PC-9 (cell line): ENCODE data around the gene C20orf204. TPM values are rescaled to one million over a fixed set of nuclear protein-coding genes. Genes with fewer than 3 reads are reported as not detected.

Experiments
- BruUV-seq: library from RNA; stranded (reverse); fragments of 400-500 nt; replicated peaks from 2 replicates; lab custom pipeline; 2021; lab: Mats Ljungman, UMichigan
- CTCF ChIA-PET: fragments of 300-600 bp; sonication (Branson Sonifier 250); formaldehyde crosslinking; loops from one replicate; lab custom pipeline; 2022; ENCODE audit warnings: antibody characterized with exemption; lab: Charles Lee
- POLR2A ChIA-PET: fragments of 300-600 bp; sonication (Branson Sonifier 250); formaldehyde crosslinking; loops from one replicate; lab custom pipeline; 2022; ENCODE audit warnings: antibody characterized with exemption; ENCODE audit not compliant: unreplicated experiment; lab: Charles Lee
- DNase-seq, 2 experiments: peaks; one replicate each; pipeline versions ENCODE4 v3.0.0 to v3.0.0-alpha.2; 2015 to 2022; ENCODE audit warnings: mixed read lengths in 1 of 2
- H2AFZ ChIP-seq: fragments of 200-600 bp; sonication (generic); 2 replicates; pipeline ENCODE4 v1.8.1; 2017; ENCODE audit warnings: antibody characterized with exemption
- H3F3A ChIP-seq: fragments of 200-600 bp; sonication (generic); 2 replicates; pipeline ENCODE4 v1.8.1; 2017; ENCODE audit warnings: antibody characterized with exemption, mild to moderate bottlenecking, low read depth; ENCODE audit not compliant: insufficient read depth
- H3K27ac ChIP-seq: fragments of 200-600 bp; sonication (generic); 2 replicates; pipeline ENCODE4 v1.6.1; 2016; ENCODE audit warnings: mixed run types
- H3K27me3 ChIP-seq: fragments of 200-600 bp; sonication (generic); 2 replicates; pipeline ENCODE4 v1.6.1; 2016; ENCODE audit warnings: low read depth, mixed run types; ENCODE audit not compliant: insufficient read depth
- H3K36me3 ChIP-seq: fragments of 200-600 bp; sonication (generic); 2 replicates; pipeline ENCODE4 v1.6.1; 2016; ENCODE audit warnings: low read depth, mixed run types
- H3K4me1 ChIP-seq: fragments of 200-600 bp; sonication (generic); replicated peaks from 2 replicates; pipeline ENCODE4 v1.6.1; 2016; ENCODE audit warnings: mixed run types; ENCODE audit not compliant: insufficient read depth
- H3K4me2 ChIP-seq: fragments of 200-600 bp; sonication (generic); 2 replicates; pipeline ENCODE4 v1.6.1; 2017; ENCODE audit warnings: mixed run types
- H3K4me3 ChIP-seq: fragments of 200-600 bp; sonication (generic); 2 replicates; pipeline ENCODE4 v1.6.1; 2016; ENCODE audit warnings: mixed run types
- H3K79me2 ChIP-seq: fragments of 200-600 bp; sonication (generic); 2 replicates; pipeline ENCODE4 v1.6.1; 2017; ENCODE audit warnings: low read depth, mixed run types
- H3K9me2 ChIP-seq: fragments of 200-600 bp; sonication (generic); 2 replicates; pipeline ENCODE4 v1.8.1; 2017; ENCODE audit warnings: mild to moderate bottlenecking; ENCODE audit not compliant: insufficient read depth
- H3K9me3 ChIP-seq: fragments of 200-600 bp; sonication (generic); 2 replicates; pipeline ENCODE4 v1.8.1; 2016; ENCODE audit warnings: low read depth; ENCODE audit not compliant: insufficient read depth
- H4K20me1 ChIP-seq: fragments of 200-600 bp; sonication (generic); 2 replicates; pipeline ENCODE4 v1.8.1; 2017; ENCODE audit not compliant: insufficient read depth
- EZH2 ChIP-seq: fragments of 200-600 bp; sonication (generic); IDR thresholded peaks from 2 replicates; pipeline ENCODE4 v1.8.0; 2017; ENCODE audit warnings: antibody characterized with exemption, low read depth
- intact Hi-C: fragments of 100-400 bp; cut with micrococcal nuclease; formaldehyde crosslinking; loops from one replicate; pipeline ENCODE4 v1.10.0; 2022; ENCODE audit not compliant: unreplicated experiment
- total RNA-seq: library from RNA; stranded (reverse); gene quantifications from 2 replicates; pipeline ENCODE4 v1.2.3, GENCODE V29; 2021
- TF ChIP-seq, protein P1 (sequence below): fragments of 200-600 bp; sonication (generic); conservative IDR thresholded peaks from 2 replicates; pipeline ENCODE4 v1.6.1; 2017; ENCODE audit warnings: mixed run types, antibody characterized with exemption, mild to moderate bottlenecking, moderate library complexity

Gene C20orf204
- total RNA-seq, 1 experiment from 2014 or later: 3.8 TPM

- no peak overlapping the region for H3K27ac ChIP-seq
- H3K79me2 ChIP-seq: peaks cover 8% of the 10 kb centered on the region
- no peak for DNase-seq
- no peaks in the 10 kb centered on the region for H3K9me3 ChIP-seq
- no peaks in the 10 kb centered on the region for H3K36me3 ChIP-seq
- H2AFZ ChIP-seq: no peak overlapping the region
- POLR2A ChIA-PET: no interaction called here
- peaks cover 5% of the 10 kb centered on the region; the same call in 1 of the 2 replicates for H4K20me1 ChIP-seq
- H3K4me1 ChIP-seq: peaks cover 12% of the 10 kb centered on the region
- CTCF ChIA-PET: interaction anchor here (1.0 to 1.1 kb wide), 2 partner anchors 13 to 45 kb away, joined by 3 read pairs; no protein-coding TSS in a partner anchor
- peaks cover 27% of the 10 kb centered on the region for H3F3A ChIP-seq
- intact Hi-C loops: loop anchor here (5.0 kb wide), 1 partner anchor 39 kb away; no protein-coding TSS in a partner anchor
- H3K9me2 ChIP-seq: no peaks in the 10 kb centered on the region
- BruUV-seq: no TSS peak
- peak overlapping the region; percentile 64 for H3K4me2 ChIP-seq
- no peak for TF ChIP-seq EZH2
- TF ChIP-seq, protein P1, sequence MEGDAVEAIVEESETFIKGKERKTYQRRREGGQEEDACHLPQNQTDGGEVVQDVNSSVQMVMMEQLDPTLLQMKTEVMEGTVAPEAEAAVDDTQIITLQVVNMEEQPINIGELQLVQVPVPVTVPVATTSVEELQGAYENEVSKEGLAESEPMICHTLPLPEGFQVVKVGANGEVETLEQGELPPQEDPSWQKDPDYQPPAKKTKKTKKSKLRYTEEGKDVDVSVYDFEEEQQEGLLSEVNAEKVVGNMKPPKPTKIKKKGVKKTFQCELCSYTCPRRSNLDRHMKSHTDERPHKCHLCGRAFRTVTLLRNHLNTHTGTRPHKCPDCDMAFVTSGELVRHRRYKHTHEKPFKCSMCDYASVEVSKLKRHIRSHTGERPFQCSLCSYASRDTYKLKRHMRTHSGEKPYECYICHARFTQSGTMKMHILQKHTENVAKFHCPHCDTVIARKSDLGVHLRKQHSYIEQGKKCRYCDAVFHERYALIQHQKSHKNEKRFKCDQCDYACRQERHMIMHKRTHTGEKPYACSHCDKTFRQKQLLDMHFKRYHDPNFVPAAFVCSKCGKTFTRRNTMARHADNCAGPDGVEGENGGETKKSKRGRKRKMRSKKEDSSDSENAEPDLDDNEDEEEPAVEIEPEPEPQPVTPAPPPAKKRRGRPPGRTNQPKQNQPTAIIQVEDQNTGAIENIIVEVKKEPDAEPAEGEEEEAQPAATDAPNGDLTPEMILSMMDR: no peak
- peak overlapping the region; percentile 37; the same call in 1 of the 2 replicates for H3K4me3 ChIP-seq
- H3K27me3 ChIP-seq: peaks cover 42% of the 10 kb centered on the region
Measured at GRCh38 chr20:64082820-64083377, 46.9 kb downstream of the C20orf204 start.

- Histone ChIP-seq H3K9me2 (no peaks in the 10 kb centered on the region), H3K27ac (no peak overlapping the region), H3K36me3 (no peaks in the 10 kb centered on the region), H3F3A (peaks cover 27% of the 10 kb centered on the region), H4K20me1 (no peaks in the 10 kb centered on the region; the same call in 1 of the 2 replicates), H3K27me3 (peaks cover 45% of the 10 kb centered on the region), H3K4me3 (peak overlapping the region; percentile 37; the same call in 1 of the 2 replicates), H2AFZ (no peak overlapping the region), H3K79me2 (peaks cover 3% of the 10 kb centered on the region; the same call in 1 of the 2 replicates), H3K4me2 (peak overlapping the region; percentile 64), H3K4me1 (peaks cover 7% of the 10 kb centered on the region), H3K9me3 (no peaks in the 10 kb centered on the region)
- TF ChIP-seq, protein P1: peak; percentile 56
- no peak for TF ChIP-seq EZH2
- no TSS peak for BruUV-seq
- intact Hi-C loops: loop anchor here (5.0 kb wide), 1 partner anchor 39 kb away; no protein-coding TSS in a partner anchor
- CTCF ChIA-PET: interaction anchor here (0.7 to 1.0 kb wide), 2 partner anchors 45 to 211 kb away, joined by 3 read pairs; no protein-coding TSS in a partner anchor
- peak; percentile 54 to 71 for DNase-seq
- POLR2A ChIA-PET: no interaction called here
Measured at GRCh38 chr20:64083378-64083803, 47.4 kb downstream of the C20orf204 start.

- ChIA-PET CTCF (interaction anchor here (0.7 to 1.0 kb wide), 2 partner anchors 46 to 212 kb away, joined by 3 read pairs; no protein-coding TSS in a partner anchor), POLR2A (no interaction called here)
- intact Hi-C loops: loop anchor here (5.0 kb wide), 1 partner anchor 38 kb away; no protein-coding TSS in a partner anchor
- DNase-seq: no peak
- no peak within 1 kb of the TSS for H3K27ac ChIP-seq
- no peaks in the 10 kb centered on the region for H3K79me2 ChIP-seq
- TF ChIP-seq EZH2: no peak
- TF ChIP-seq, protein P1: no peak
- no TSS peak for BruUV-seq
- peaks cover 45% of the 10 kb centered on the region for H3K27me3 ChIP-seq
- no peak within 1 kb of the TSS for H2AFZ ChIP-seq
- H4K20me1 ChIP-seq: no peaks in the 10 kb centered on the region; the same call in 1 of the 2 replicates
- peak within 1 kb of the TSS; percentile 37; the same call in 1 of the 2 replicates for H3K4me3 ChIP-seq
- peaks cover 25% of the 10 kb centered on the region for H3F3A ChIP-seq
- H3K9me3 ChIP-seq: no peaks in the 10 kb centered on the region
- H3K4me2 ChIP-seq: peak within 1 kb of the TSS; percentile 64
- H3K9me2 ChIP-seq: no peaks in the 10 kb centered on the region
- 0 out of 2 replicates have a peak, but pooled peaks cover under 1% of the 10 kb centered on the region for H3K4me1 ChIP-seq
- H3K36me3 ChIP-seq: no peaks in the 10 kb centered on the region
Measured at GRCh38 chr20:64083804-64084684, 48.1 kb downstream of the C20orf204 start, which contains the start of gene LKAAEAR1. Gene LKAAEAR1, minus strand, starts transcription at chr20:64084398. Its CDS starts 179 bp downstream, at chr20:64084219.
